ENCODE data around the gene CALML5.

CALML5 gene

GRCh38 chr10:5538446-5538845 lies 39.1 kb upstream of the CALML5 start:
- peaks cover 19% of the 10 kb centered on the region for H3K27me3 Mint-ChIP-seq

DNA sequence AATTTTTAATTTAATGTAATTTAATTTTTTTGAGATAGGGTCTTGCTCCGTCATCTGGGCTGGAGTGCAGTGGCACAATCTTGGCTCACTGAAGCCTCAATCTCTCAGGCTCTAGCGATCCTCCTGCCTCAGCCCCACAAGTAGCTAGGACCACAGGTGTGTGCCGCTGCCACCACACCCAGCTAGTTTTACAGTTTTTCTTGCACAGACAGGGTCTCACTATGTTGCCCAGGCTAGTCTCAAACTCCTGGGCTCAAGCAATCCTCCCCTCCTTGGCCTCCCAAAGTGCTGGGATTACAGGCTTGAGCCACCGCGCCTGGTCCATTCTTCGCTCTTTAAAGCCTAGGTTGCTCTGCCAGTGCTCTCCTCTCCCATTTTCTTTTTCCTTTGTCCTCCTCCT lies 38.3 kb upstream of the CALML5 start:
- Mint-ChIP-seq H3K9me3 (peaks cover 2% of the 10 kb centered on the region), H3K4me1 (no peaks in the 10 kb centered on the region), H3K4me3 (no peak overlapping the region), H3K27me3 (peaks cover 20% of the 10 kb centered on the region), H3K36me3 (peaks cover 2% of the 10 kb centered on the region), H3K27ac (no peak overlapping the region)
- DNase-seq (ENCODE audit: low spot score in 2 of 2) (no peak), ATAC-seq (ENCODE audit: low read depth) (no peak)

More at GRCh38 chr10:5538446-5538845, 39.1 kb upstream of the CALML5 start:
- H3K4me3 Mint-ChIP-seq = no peak overlapping the region
- H3K27ac Mint-ChIP-seq = no peak overlapping the region
- no peak for DNase-seq (ENCODE audit: low spot score in 2 of 2)
- H3K36me3 Mint-ChIP-seq = peaks cover 2% of the 10 kb centered on the region
- peaks cover 5% of the 10 kb centered on the region for H3K9me3 Mint-ChIP-seq
- H3K4me1 Mint-ChIP-seq = no peaks in the 10 kb centered on the region
- no peak for ATAC-seq (ENCODE audit: low read depth)

DNA sequence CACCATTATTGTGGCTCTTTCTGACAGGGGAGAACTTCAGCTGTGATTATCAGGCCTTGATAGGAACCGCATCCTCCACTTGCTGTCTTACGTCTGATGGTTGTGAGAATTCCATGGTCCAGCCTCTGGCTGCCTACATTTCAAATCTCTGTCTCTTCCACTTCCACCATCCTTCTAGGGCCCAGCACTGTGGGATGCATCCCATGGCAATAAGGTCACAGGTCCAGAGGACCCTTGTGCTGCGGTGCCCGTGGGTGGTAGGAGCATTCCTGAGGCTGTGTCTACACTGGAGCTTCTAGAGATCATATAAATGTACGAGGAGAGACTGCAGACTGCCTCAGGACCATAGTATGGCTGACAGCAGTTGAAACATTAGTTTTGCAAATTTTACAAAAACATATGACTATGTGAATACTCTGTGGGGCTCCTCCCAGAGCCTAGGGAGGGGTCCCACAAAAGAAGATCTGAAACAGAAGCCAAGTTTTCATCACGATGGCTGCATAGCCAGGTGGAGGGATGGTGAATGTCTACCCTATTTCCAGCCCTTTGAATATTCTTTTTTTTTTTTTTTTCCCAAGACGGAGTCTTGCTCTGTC lies 37.2 kb upstream of the CALML5 start:
- DNase-seq (ENCODE audit: low spot score in 2 of 2) (no peak), ATAC-seq (ENCODE audit: low read depth) (no peak)
- Mint-ChIP-seq H3K27ac (no peak overlapping the region), H3K9me3 (no peaks in the 10 kb centered on the region), H3K36me3 (peaks cover 2% of the 10 kb centered on the region), H3K4me1 (no peaks in the 10 kb centered on the region), H3K4me3 (no peak overlapping the region), H3K27me3 (peaks cover 20% of the 10 kb centered on the region)

DNA sequence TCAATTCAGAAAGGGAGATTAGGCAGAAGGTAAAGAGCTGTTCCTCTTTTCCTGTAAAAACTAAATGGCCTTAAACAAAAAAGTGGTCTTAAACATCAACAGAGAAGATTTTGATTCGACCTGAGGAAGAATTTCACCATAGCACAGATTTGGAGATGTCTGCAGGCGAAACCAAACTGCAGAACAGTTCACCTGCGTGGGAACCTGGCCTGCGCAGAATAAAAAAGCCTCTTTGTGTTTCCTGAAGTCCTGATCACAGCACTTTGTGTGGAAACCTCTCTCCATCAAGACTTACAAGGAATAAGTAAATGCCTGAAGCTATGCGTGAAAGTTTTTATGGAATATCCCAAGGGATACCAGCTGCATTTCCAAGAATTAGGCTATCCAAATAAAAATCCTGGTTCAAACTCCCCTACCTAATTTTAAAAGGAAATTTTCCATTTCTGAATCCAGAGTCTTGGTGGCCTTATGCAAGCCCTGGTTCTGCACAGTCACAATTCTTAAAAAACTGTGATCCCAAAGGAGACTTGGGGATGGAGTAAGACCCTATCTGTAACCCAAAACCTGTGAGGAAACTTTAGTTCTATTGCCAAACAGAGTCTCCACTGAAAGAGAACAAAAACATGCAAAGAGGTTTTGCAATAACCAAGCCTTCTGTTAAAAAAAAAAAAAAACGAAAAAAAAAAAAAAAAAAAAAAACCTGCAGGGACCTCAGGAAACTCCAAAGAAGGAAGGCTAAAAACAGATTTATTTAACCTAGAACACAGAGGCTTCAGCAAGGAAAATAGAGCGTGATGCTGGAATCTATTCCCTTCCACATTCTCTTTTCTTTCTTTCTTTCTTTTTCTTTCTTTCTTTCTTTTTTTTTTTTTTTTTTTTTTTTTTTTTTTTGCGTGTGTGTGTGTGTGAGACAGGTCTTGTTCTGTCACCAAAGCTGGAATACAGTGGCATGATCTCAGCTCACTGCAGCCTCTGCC lies 35.8 kb upstream of the CALML5 start:
- ATAC-seq (ENCODE audit: low read depth) (no peak), DNase-seq (ENCODE audit: low spot score in 2 of 2) (no peak)
- Mint-ChIP-seq H3K9me3 (no peaks in the 10 kb centered on the region), H3K36me3 (peaks cover 2% of the 10 kb centered on the region), H3K4me1 (no peaks in the 10 kb centered on the region), H3K27ac (no peak overlapping the region), H3K27me3 (peaks cover 23% of the 10 kb centered on the region), H3K4me3 (no peak overlapping the region)

DNA sequence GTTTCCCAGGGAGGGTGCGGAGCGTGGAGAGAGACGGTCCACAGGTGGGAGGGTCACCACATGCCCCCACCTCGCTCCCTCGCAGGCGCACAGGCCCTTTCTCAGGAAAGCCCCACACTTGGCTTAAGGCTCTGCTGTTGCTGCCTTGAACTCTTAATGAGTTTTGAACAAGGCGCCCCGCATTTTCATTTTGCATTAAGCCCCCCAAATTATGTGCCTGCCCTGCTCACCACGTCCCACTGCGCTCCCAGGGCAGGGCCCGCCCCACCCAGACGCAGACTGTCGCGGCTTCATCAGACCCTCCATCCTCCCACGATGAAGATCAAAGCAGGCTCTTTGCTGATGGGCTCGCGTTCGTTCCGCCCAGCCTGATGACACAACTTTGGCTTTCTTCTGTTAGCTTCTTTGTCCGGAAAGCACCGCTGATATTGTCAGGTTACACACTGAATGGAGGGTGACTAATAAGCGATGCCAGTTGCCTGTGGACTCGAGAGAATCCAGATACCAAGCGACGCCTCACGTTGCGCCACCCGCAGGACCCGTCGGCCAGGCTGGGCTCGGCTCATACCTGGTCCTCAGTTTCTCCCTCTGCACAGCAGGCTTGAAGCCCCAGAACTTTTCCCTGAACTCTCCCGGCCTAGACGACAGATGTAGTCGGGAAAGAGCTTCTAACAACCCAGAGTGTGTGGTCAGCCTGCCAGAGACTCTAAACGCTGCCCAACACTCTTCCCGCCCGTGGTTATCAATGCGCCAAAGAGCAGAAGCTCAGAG lies 34.9 kb upstream of the CALML5 start:
- H3K27ac Mint-ChIP-seq = no peak overlapping the region
- H3K4me3 Mint-ChIP-seq = no peak overlapping the region
- no peaks in the 10 kb centered on the region for H3K9me3 Mint-ChIP-seq
- peaks cover 2% of the 10 kb centered on the region for H3K36me3 Mint-ChIP-seq
- H3K27me3 Mint-ChIP-seq = peaks cover 15% of the 10 kb centered on the region
- H3K4me1 Mint-ChIP-seq = no peaks in the 10 kb centered on the region
- no peak for ATAC-seq (ENCODE audit: low read depth)
- DNase-seq (ENCODE audit: low spot score in 2 of 2) = no peak

- H3K4me1 Mint-ChIP-seq = no peaks in the 10 kb centered on the region
- no peak for DNase-seq (ENCODE audit: low spot score in 2 of 2)
- no peak overlapping the region for H3K4me3 Mint-ChIP-seq
- no peak for ATAC-seq (ENCODE audit: low read depth)
- no peaks in the 10 kb centered on the region for H3K9me3 Mint-ChIP-seq
- peaks cover 9% of the 10 kb centered on the region for H3K27me3 Mint-ChIP-seq
- peaks cover 2% of the 10 kb centered on the region for H3K36me3 Mint-ChIP-seq
- H3K27ac Mint-ChIP-seq = no peak overlapping the region
Measured at GRCh38 chr10:5533098-5533731, 33.8 kb upstream of the CALML5 start.

- H3K36me3 Mint-ChIP-seq = no peaks in the 10 kb centered on the region
- H3K9me3 Mint-ChIP-seq = no peaks in the 10 kb centered on the region
- ATAC-seq (ENCODE audit: low read depth) (no peak), DNase-seq (ENCODE audit: low spot score in 2 of 2) (no peak)
- no peak overlapping the region for H3K27ac Mint-ChIP-seq
- H3K4me3 Mint-ChIP-seq = no peak overlapping the region
- no peaks in the 10 kb centered on the region for H3K4me1 Mint-ChIP-seq
- peaks cover 7% of the 10 kb centered on the region for H3K27me3 Mint-ChIP-seq
Measured at GRCh38 chr10:5532618-5533097, 33.3 kb upstream of the CALML5 start.

DNA sequence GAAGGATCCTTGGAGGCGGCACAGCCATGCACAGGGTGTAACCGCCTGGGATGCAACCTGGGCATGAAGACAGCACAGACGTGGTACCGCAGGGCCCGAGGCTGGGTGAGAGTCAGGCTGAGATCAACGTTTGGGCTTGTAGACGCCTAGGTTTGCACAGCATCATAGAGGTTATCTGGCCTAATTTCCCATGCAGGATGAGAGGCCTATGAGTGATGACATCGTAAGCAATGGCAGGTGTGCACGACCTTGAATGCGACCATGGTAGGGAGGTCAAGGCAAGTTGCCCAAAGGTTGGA lies 32.9 kb upstream of the CALML5 start:
- Mint-ChIP-seq H3K27ac (no peak overlapping the region), H3K36me3 (no peaks in the 10 kb centered on the region), H3K9me3 (no peaks in the 10 kb centered on the region), H3K27me3 (peaks cover 7% of the 10 kb centered on the region), H3K4me3 (no peak overlapping the region), H3K4me1 (no peaks in the 10 kb centered on the region)
- DNase-seq (ENCODE audit: low spot score in 2 of 2) (no peak), ATAC-seq (ENCODE audit: low read depth) (no peak)

GRCh38 chr10:5531558-5532306 lies 32.4 kb upstream of the CALML5 start:
- H3K27me3 Mint-ChIP-seq = peaks cover 7% of the 10 kb centered on the region
- DNase-seq (ENCODE audit: low spot score in 2 of 2) = no peak
- H3K27ac Mint-ChIP-seq = no peak overlapping the region
- no peaks in the 10 kb centered on the region for H3K9me3 Mint-ChIP-seq
- no peak for ATAC-seq (ENCODE audit: low read depth)
- no peak overlapping the region for H3K4me3 Mint-ChIP-seq
- H3K4me1 Mint-ChIP-seq = no peaks in the 10 kb centered on the region
- no peaks in the 10 kb centered on the region for H3K36me3 Mint-ChIP-seq

GRCh38 chr10:5530846-5531557 lies 31.6 kb upstream of the CALML5 start:
- H3K27me3 Mint-ChIP-seq = peaks cover 7% of the 10 kb centered on the region
- no peak for ATAC-seq (ENCODE audit: low read depth)
- no peak for DNase-seq (ENCODE audit: low spot score in 2 of 2)
- H3K9me3 Mint-ChIP-seq = no peaks in the 10 kb centered on the region
- H3K36me3 Mint-ChIP-seq = no peaks in the 10 kb centered on the region
- H3K4me1 Mint-ChIP-seq = no peaks in the 10 kb centered on the region
- no peak overlapping the region for H3K4me3 Mint-ChIP-seq
- H3K27ac Mint-ChIP-seq = no peak overlapping the region

- Mint-ChIP-seq H3K36me3 (no peaks in the 10 kb centered on the region), H3K9me3 (no peaks in the 10 kb centered on the region), H3K4me1 (no peaks in the 10 kb centered on the region), H3K27ac (no peak overlapping the region), H3K27me3 (peaks cover 7% of the 10 kb centered on the region), H3K4me3 (no peak overlapping the region)
- ATAC-seq (ENCODE audit: low read depth) = no peak
- no peak for DNase-seq (ENCODE audit: low spot score in 2 of 2)
Measured at GRCh38 chr10:5530412-5530806, 31.0 kb upstream of the CALML5 start.

DNA sequence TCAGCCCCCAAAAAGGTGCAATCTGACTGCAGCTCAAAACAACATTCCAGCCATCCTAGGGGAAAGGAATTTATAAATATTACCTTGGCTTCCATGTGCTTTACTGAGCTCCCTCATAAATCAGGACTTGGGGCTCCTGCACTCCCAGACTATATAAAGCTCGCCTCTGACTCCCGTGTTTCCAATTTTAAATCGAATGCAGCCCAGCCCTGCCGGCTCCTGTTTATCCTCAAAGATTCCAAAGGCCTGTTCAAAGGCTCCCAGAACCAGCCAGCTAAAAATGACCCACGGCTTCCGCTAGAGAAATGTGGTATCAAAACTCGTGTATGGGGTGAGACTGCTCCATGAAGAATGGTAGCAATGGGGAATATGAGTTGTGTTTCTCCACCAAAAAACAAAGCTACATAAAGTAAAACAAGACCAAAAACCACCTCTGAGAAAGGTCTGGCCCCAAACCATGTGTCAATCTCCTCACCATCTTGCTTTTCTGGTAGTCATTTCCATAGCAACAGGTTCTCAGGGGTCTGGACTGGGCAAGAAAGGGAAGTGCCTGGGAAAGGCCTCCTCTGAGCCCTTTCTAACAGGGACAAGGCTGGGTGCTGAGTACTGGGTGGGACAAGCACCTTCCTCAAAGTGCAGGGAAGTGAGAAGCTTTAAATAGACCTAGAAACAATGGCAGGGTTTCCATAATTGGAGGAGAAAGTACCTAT lies 30.5 kb upstream of the CALML5 start:
- Mint-ChIP-seq H3K4me3 (no peak overlapping the region), H3K9me3 (no peaks in the 10 kb centered on the region), H3K27me3 (peaks cover 7% of the 10 kb centered on the region), H3K27ac (no peak overlapping the region), H3K4me1 (no peaks in the 10 kb centered on the region), H3K36me3 (no peaks in the 10 kb centered on the region)
- DNase-seq (ENCODE audit: low spot score in 2 of 2) = no peak
- no peak for ATAC-seq (ENCODE audit: low read depth)

All from memory B cell (primary cell).